Right ventricle myocardium inferior (tissue), 1 donor: ENCODE data around the gene RAB31. TPM values are rescaled to one million over a fixed set of nuclear protein-coding genes. Genes with fewer than 3 reads are reported as not detected.

Experiments
- ATAC-seq: fragments of 200-7000 bp; cut with Tn5 transposase; one replicate; pipeline ENCODE4 v1.9.1; 2020; ENCODE audit warnings: mild to moderate bottlenecking, moderate library complexity
- DNase-seq: peaks from one replicate; pipeline ENCODE4 v3.0.0; 2021; ENCODE audit errors: missing footprints
- intact Hi-C: fragments of 100-400 bp; cut with DNase I; formaldehyde crosslinking; loops from one replicate; pipeline ENCODE4 v1.11.0; 2022
- total RNA-seq: library from RNA; stranded (reverse); fragmentation: NEBNext Ultra II Directional; extraction: Animal tissue kit (Norgen Biotek cat#: 25700); gene quantifications from one replicate; pipeline ENCODE4 v1.2.1, GENCODE V29; 2021
- donor health status: DM: no; HTN: yes; CAD: no; lungs with severe emphysema.

RAB31 gene
- total RNA-seq, 1 donor from 2014 or later: 11.7 TPM

- DNase-seq (no peak), ATAC-seq (peak; percentile 81)
- intact Hi-C loops: no loop called here
Measured at GRCh38 chr18:9817725-9818422, 109.8 kb downstream of the RAB31 start.

DNA sequence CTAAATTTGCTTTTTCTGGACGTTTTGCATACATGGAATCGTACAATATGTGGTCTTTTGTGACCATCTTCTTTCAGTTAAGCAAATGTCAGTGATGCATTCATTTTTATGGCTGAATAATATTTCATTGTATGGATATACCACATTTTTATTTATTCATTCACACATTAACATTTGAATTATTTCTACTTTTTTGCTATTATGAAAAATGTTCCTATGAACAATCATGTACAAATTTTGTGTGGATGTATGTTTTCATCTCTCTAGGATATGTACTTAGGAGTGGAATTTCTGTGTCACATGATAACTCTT is 110.3 kb downstream of the RAB31 start:
- intact Hi-C loops: no loop called here
- DNase-seq: no peak
- ATAC-seq: no peak

DNA sequence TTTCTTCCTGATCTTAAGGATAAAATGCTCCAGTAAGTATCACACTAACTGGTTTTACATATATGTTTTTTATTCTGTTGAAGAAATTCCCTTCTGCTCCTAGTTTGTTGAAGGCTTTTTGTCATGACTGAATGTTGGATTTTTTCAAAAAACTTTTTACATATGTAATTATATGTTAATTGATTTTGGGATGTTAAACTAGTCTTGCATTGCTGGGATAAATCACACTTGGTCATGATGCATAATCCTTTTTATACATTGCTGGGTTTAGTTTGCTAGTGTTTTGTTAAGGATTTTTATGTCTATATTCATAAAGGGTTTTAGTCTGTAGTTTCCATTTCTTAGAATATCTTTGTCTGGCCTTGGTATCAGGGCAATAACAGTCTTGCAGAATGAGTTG is 112.0 kb downstream of the RAB31 start:
- intact Hi-C loops: no loop called here
- no peak for ATAC-seq
- no peak for DNase-seq

- ATAC-seq (no peak), DNase-seq (no peak)
- intact Hi-C loops: no loop called here
Measured at GRCh38 chr18:9820719-9821118, 112.6 kb downstream of the RAB31 start.

GRCh38 chr18:9822587-9823185 is 114.6 kb downstream of the RAB31 start:
- ATAC-seq: no peak
- no peak for DNase-seq
- intact Hi-C loops: no loop called here

DNA sequence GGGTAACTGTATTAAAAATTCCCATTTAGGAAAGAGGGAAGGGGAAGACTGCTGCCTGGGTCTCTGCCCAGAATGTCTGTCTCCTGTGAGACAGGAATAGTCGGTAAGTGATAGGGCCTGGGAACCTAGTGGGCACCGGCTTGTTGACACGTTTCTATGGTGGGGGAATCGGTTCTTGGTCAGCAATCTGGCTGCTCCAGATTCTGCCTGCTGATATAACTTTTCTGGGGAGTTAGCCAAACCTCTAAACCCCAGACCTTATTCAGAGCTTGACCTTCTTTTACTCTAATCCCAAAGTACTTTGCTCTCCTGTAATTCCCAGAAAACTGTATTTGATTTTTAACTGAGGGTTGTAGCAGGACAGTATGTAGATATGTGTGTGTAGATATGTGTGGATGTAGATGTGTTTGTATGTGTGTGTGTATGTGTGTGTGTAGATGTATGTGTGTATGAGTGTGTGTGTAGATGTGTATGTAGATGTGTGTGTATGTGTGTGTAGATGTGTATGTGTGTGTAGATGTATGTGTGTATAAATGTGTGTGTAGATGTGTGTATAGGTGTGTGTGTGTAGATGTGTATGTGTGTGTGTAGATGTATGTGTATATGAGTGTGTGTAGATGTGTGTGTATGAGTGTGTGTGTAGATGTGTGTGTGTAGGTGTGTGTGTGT is 115.8 kb downstream of the RAB31 start:
- ATAC-seq: peak; percentile 64
- no peak for DNase-seq
- intact Hi-C loops: no loop called here

DNA sequence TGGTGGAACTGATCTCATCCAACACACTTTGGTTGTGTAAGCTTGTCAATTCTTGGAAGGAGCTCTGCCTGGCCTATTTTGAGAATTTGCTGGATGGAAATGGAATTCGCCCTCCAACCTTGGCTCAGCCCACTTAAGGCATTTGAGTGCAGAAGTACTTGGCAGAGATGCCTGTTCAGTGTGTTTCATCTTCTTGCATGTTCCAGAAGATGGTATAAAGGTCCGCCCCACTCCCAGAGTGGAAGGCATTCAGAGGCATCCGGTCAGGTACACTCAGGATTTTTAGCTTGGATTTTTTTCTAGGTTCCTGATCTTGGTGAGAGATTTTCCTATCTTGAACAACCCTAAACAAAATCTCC is 116.4 kb downstream of the RAB31 start:
- ATAC-seq (peak; percentile 76), DNase-seq (no peak)
- intact Hi-C loops: no loop called here

DNA sequence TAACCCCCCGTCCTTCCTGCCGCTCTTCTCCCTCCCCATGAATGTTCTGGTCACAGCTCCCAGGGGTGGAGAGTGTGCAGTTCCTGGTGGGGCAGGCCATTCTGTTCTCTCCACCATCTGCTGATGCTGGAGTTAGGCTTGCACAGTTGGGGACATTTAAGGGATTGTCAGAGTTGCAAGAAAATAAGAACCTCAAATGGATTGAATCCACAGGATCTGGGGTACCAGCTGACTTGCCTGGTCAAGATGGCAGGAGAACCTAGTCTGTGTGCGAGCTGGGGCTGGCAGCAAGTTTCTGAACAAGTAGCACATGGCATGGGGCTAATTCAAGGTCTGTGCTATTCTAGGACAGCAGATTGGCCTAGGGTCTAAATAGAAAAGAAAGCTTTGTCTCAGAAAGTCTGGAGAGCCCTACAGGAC is 116.9 kb downstream of the RAB31 start:
- DNase-seq (no peak), ATAC-seq (peak; percentile 45)
- intact Hi-C loops: no loop called here

DNA sequence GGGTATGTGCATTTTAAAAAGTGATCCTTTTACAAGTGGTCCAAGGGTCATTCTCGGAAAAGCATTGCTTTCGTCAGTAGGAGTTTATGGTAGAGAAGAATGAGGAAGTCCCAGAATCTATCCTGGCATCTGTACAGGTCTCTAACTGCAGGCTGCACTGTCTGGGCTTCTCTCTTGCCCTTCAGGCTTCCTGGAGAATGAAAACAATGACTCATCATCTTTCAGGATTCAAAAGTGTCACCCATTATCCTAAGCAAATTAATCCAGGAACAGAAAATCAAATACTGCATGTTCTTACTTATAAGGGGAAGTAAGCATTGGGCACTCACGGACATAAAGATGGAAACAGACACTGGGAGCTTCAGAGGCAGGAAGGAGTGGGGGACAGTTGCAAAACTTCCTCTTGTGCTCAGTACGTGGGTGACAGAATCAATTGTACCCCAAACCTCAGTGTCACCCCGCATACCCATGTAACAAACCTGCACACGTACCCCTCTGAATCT is 117.5 kb downstream of the RAB31 start:
- intact Hi-C loops: no loop called here
- ATAC-seq: peak; percentile 60
- no peak for DNase-seq

GRCh38 chr18:9826685-9827084 is 118.6 kb downstream of the RAB31 start:
- ATAC-seq (no peak), DNase-seq (no peak)
- intact Hi-C loops: no loop called here

GRCh38 chr18:9827211-9827792 is 119.2 kb downstream of the RAB31 start:
- no peak for DNase-seq
- intact Hi-C loops: no loop called here
- ATAC-seq: no peak

GRCh38 chr18:9827793-9828505 is 119.8 kb downstream of the RAB31 start:
- intact Hi-C loops: no loop called here
- ATAC-seq (peak; percentile 3), DNase-seq (peak; percentile 83)

- intact Hi-C loops: no loop called here
- ATAC-seq (no peak), DNase-seq (no peak)
Measured at GRCh38 chr18:9828506-9829396, 120.7 kb downstream of the RAB31 start.

DNA sequence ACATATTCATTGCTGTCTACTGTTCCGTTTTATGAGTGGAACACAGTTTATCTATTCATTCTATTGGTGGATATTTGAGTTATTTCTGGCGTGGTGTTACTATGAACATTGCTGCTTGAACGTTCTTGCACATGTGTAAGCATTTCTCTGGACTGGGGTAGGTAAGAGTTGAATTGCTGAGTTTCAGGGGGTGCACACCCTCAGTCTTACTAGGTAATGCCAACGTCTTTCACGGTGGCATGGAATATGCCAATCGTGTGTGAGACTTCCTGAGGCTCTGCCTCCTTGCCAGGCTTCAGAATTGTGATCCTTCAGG is 121.3 kb downstream of the RAB31 start:
- ATAC-seq (no peak), DNase-seq (no peak)
- intact Hi-C loops: no loop called here

DNA sequence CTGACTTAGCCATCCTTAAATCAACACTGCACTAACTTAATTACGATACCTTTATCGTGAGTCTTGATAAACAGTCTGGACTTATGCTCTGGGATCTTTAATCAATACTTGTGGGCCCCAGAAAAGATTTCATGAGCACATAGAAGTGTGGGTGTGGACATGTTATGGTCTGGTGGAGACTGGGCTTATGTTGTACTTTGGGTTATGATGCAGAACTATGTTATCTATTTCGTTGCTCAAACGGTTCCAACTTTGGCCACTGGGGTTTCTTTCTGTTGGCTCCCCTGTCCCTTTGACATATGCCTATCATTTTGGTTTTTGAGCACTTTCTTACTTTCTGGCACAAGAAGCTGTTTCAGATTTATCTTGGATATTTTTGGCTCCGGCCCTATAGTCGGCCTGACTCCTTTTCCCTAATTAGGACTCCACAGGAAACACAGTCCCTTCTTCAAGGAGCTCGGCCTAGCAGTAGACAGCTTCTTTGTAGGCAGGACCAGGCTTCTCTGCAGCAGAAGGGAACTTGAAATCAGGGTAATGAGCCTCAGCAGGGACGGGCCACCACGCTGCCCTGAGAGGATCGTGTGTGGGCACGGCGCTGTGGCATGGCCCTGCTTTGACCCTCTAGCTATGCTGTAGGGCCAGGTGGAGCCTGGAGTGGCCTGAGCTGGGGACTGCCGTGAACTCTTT is 123.1 kb downstream of the RAB31 start:
- no peak for DNase-seq
- ATAC-seq: no peak
- intact Hi-C loops: no loop called here

DNA sequence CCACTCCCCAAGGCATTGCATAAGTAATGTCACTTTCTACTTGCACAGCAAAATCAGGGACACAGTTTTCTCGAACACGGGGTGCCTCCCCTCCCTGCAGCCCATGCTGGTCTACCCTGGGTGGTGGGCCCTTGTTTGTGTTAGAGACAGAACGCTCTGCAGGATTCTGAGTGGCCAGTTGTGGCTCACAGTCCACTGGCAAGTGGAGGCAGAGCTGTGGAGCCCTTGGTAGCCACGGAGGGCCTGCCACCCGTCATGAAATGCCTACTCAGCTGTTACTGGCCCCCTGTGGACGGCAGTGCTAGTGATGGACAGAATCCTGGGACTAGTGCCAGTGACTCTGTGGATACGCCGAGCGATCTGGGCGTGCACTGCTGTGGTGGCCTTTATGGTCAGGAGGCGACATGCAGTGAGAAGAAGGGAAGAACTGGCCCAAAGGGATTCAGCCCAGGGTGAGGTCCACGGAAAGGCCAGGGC is 123.7 kb downstream of the RAB31 start:
- DNase-seq (no peak), ATAC-seq (no peak)
- intact Hi-C loops: no loop called here

DNA sequence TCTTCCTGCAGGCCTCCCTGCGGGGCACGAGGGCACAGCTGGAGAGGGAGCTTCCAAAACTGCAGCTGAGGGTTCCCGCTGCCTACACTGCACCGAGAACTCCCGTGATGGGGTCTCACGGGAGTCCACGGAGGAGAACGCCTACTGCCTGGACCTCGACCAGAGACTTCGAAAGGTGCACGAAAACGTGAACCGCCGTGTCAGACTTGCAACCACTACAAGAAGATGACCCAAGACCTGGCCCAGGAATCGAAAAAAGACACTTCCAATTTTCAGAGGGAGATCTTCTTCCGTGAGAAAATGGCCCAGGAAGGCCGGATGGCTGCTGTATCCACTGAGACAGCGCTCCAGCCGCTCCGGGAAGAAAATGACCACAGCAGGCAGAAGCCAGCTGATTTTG is 124.8 kb downstream of the RAB31 start:
- DNase-seq: no peak
- ATAC-seq: no peak
- intact Hi-C loops: no loop called here

GRCh38 chr18:9834551-9834950 is 126.5 kb downstream of the RAB31 start:
- no peak for ATAC-seq
- no peak for DNase-seq
- intact Hi-C loops: no loop called here
